Measurements from ENCODE around the gene TCF12.

Gene TCF12

GRCh38 chr15:57278439-57278838 lies 360.0 kb downstream of the TCF12 start:
- no peak for DNase-seq

DNA sequence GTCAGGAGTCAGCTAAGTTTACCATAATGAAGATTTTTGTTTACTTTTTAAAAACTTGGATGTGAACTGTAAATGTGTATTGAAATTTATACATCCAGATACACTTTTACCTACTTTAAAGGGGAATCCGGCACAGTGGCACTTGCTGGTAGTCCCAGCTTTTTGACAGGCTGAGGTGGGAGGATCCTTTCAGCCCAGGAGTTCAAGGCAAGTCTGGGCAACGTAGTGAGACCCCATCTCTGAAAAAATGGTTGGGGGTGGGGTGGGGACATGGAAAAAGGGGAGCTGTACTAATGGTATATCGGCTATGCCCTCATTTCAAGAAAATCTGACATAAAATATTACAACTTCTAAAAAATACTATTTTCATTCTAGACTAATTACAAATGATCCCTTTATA lies 362.0 kb downstream of the TCF12 start:
- DNase-seq = no peak

GRCh38 chr15:57281321-57281720 lies 362.9 kb downstream of the TCF12 start:
- DNase-seq = no peak

DNA sequence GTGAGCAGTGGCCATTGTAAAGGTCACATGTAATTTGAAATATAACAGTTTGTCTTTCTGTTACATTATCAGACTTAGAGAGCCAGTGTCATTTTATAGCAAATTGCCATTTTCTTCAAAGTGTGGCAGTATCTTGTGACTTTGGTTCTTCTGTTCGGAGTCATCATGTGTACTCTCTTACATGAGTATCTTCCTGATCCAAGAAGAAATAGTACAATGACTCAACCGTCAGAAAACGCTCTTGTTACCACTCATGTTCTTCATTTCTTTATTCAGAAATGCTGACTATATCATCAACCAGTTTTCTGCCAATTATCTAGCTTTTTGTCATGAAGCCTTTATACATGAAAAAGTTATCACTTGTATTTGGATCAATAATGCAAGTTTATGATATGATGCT lies 364.2 kb downstream of the TCF12 start:
- no peak for DNase-seq

GRCh38 chr15:57283774-57284503 lies 365.5 kb downstream of the TCF12 start:
- DNase-seq = no peak

- DNase-seq = no peak
Measured at GRCh38 chr15:57284535-57284934, 366.1 kb downstream of the TCF12 start.

DNA sequence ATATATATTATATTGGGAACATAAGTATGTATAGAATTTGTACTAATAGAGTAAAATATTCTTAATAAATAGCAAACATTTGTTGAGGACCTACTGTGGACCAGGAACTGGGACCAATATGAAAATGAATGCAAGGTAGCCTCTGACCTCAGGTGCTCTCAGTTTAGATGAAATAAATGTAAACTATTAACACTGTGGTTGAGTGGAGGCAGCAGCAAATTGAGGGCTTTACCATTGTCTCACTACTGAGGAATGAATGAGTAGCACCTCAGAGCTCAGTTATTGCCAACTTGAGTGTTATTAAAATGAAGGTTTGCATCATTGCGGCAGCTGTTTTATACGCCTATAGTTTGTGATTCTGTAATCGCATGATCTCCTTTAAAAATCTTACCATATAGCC lies 366.9 kb downstream of the TCF12 start:
- DNase-seq = no peak

DNA sequence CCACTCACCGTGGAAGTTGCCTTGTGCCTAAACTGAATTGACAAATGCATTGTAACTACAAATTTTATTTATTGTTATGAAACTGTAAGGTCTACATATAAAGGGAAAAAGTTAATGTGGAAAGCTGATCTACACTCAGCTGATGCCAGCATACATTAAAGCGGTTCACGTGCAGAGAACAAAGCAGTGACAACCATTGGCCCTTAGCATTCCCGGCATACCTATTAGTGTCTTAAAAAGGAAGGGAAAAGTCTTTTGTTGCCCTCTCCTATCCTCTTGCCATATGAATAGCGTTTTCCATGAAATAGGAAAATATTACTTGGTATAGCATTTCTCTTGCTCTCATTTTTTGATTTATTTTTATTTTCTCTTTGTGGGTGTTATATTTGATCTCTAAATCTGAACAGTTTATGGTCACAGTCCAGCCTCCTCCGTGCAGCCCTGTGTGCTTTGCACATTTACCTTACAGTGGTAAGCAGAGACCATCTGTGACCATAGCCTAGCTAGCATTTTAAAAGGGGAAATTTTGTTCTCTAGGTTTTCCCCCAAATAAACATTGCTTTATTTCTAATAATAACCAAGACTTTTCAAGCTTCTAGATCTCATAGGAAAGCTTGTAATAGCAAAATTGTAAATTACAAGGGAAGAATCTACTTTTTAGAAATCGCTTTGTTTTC lies 368.1 kb downstream of the TCF12 start:
- DNase-seq = no peak

DNA sequence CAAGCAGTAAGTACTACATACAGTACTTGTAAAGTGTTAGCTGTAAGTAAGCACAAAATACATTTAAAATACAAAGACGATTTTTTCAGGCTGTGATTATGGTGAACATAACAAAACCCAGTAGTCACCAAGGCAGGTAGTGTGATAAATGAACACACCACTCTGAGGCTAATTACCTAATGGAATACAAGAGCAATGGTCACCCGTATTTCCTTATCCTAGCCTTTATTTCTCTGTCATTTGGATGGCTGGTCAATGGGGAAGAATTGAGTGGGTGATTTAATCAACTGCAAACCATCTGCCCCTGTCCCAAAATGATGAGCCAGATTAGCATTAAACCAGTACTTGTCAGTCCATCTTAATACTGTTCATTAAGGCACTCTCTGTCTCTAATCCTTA lies 368.7 kb downstream of the TCF12 start:
- no peak for DNase-seq

DNA sequence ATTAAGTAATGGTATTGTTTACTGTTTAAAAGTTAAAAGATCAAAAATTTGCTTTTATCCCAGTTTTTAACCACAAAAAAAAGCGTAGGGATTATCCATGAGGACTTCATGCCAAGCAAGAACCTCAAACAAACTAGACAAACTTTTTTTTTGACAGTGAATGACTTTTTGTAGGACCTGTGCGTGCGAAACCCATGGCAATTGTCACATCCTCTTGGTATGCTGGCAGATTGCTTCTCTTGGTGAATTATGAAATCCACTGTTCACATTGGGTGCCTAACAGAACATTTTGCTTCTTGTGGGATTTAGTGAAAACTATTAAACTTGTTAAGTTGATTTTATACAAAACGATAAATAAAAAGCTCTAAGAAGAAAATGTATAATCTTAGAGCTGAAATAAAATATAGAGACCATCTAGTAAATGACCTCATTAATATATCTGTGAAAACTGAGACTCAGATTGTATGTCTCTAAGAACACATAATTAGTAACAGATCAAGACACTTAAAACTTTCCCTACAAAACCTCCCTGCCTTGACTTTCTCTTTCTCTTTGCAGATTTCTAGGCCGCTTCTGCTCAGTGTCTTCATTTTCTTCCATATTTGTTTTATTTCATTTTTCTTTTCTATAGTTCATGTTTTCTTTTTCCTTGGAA lies 370.6 kb downstream of the TCF12 start:
- DNase-seq = no peak

DNA sequence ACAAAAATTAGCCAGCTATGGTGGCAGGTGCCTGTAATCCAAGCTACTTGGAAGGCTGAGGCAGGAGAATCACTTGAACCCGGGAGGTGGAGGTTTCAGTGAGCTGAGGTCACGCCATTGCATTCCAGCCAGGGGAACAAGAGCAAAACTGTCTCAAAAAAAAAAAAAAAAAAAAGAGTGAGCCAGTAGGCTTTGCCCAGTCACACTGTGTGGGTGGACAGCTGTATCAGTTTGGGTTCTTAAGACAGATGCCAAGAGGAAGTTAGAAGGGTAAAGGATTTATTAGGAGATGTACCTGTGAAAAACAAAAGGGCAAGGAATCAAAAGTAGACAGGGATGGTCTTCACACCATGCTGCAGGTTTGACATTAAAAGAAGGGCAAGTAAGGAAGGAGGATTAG lies 371.7 kb downstream of the TCF12 start:
- DNase-seq = no peak

GRCh38 chr15:57290826-57291225 lies 372.4 kb downstream of the TCF12 start:
- no peak for DNase-seq

- no peak for DNase-seq
Measured at GRCh38 chr15:57296473-57297162, 378.2 kb downstream of the TCF12 start.

DNA sequence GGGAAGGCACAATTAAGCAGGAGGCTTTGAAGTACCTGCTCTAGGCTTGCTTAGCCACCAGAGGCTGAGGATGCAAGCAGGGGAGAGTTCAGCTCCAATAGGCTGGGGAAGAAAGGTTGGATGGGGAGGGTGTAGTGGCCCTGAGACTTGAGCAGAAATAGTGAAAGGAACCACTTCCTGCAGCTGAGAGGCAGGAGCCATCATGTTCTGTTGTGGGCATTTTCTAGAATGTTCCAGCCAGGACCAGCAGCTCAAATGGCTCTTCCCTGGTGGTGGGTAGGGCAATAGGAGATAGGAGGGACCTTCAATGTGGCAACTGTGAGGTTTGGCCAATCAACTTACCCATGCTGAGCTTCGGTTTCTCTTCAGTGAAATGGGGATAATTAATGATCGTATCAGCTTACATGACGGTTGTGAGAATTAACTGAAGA lies 378.7 kb downstream of the TCF12 start:
- DNase-seq = no peak

DNA sequence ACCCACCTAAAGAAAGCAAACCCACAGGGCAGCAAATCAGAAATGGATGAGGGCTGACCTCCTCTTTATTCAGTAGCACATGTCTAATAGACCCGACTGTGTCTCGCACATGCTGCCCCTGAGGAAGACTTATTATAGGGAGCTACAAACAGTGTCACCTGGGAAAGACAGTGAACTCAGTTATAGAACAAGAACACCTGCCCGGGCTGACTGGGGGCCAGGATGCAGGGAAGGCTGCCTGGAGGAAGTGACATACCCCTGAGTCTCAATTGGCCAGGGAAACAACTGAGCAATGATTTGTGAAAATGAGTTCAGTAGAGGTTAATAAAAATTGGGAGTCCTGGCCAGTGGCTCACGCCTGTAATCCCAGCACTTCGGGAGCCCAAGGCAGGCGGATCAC lies 379.2 kb downstream of the TCF12 start:
- no peak for DNase-seq

DNA sequence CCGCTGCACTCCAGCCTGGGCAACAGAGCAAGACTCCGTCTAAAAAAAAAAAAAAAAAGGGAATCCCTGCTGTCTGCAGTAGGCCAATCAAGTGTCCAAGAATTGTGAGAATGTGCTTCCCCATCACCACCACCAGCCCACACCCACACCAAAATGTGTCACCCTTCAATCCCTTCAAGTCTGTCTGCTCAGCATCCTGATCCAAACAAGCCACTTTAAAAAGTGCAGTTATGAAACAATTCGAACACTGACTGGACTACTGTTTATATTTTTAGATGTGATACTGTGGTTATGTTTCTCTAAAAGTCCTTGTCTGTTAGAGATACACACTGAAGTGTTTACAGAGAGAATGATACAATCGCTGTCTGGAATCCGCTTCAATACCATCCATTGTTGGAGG lies 379.8 kb downstream of the TCF12 start:
- DNase-seq = no peak

- DNase-seq = no peak
Measured at GRCh38 chr15:57298843-57299550, 380.6 kb downstream of the TCF12 start.

DNA sequence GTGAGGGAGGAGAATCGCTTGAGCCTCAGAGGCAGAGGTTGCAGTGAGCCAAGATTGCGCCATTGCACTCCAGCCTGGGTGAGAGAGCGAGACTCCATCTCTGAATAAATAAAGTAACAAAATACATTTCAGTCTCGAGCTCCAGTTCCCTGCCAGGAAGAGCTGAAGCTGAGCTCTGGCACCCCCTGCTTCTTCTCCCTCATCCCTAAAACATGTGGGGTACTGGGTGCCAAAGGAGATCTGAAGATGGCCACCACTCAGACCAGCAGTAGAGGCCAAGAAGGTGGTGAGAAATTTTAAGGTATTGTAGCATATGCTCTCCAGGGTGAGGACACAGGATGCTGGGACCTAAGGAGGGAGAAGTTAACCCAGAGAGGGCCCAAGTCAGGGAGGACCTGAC lies 382.9 kb downstream of the TCF12 start:
- no peak for DNase-seq

DNA sequence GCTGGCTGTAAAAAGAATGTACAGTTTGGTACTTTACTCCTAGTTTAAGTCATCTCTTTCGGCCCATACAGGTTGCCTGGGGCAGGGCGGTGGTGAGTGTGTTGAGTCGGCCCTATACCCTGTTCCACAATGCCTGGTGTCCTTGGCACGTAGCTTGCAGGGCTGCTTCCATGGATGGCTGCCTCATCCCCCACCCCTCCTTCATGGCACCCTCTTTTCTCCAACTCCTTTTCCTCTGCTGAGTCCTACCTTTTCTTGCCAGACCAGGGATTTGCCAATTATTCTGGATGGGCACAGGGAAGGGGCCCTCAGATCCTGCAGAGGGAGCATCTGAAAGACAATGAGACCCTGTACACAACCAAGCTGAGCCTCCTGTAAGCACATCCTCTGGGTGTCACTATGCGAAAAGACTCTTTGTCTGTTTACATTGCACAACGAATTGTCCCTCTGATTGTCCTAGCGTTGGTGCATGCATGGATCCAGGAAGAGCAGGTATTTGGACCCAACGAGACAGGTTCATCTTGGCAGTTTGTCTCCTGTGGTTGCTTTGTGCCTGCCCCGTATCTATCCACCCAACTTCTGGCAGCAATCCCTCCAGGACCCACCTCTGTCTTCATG lies 384.3 kb downstream of the TCF12 start:
- DNase-seq = no peak

DNA sequence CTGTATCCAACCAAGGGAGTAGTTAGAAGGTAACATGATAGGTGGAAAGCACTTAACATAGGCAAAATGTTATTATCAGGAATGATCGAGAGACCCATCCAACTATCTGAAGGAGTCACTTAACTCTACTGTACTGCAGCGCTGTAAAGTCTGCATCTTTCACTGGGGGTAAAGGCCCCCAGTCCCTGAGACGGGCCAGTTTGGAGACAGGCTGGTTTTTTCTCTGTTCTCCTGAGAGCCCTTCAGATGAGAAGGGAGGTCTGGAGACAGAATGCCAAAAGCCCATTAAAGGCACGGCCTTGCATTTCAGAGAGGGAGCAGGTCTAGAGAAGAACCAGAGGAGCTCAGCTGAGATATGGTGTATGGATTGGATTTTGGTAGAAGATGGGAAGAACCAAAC lies 386.6 kb downstream of the TCF12 start:
- no peak for DNase-seq

- peak; percentile 62 for DNase-seq
Measured at GRCh38 chr15:57306161-57306943, 387.9 kb downstream of the TCF12 start.

DNA sequence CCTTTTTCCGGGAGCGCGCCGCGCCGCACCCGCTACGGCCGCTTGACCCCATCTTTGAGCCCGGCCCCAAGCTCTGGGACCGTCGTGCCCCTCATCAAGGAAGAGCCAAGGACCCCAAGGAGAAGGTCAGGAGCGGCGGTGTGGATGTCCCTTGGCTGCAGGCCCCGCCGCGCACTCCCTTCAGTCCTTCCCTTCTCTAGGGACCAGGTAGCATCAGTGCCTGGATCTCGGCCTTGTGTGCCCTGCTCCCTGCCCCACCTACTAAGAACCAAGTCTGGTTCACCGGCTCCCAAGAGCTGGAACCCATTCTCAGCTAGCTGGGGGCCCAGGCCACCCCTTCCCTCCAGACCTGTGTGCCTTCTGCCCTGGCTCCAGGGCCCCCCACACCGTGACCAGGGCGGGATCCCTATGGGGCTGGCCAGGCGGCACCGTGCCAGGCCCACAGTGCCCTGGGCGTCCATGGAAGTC lies 388.5 kb downstream of the TCF12 start:
- no peak for DNase-seq
